Fibroblast of the aortic adventitia (primary cell): Measurements from ENCODE around the gene SPRR2B. TPM values are rescaled to one million over a fixed set of nuclear protein-coding genes. Genes with fewer than 3 reads are reported as not detected.
"Not testable (repeated sequence)": the region's sequence is repeated elsewhere in the genome, so short reads cannot be mapped to it uniquely, and the experiment has no call there.

ENCODE experiments used
- DNase-seq: peaks from one replicate; pipeline ENCODE4 v3.0.0-alpha.2; 2010; ENCODE audit warnings: low read depth
- H3K4me3 ChIP-seq: 2 replicates; pipeline ENCODE4 v1.5.1; 2011; ENCODE audit warnings: low read depth, mild to moderate bottlenecking, control low read depth, low read length, moderate library complexity
- CTCF ChIP-seq: IDR thresholded peaks from 2 replicates; pipeline ENCODE4 v1.5.1; 2011; ENCODE audit warnings: mild to moderate bottlenecking, low read length, control low read depth, inconsistent platforms; ENCODE audit not compliant: insufficient read depth
- total RNA-seq: library from RNA; depleted of rRNA; stranded (reverse); fragments of >200 nt; gene quantifications from 2 replicates; pipeline ENCODE4 v1.2.3, GENCODE V29; 2012; ENCODE audit warnings: low replicate concordance

SPRR2B gene
- total RNA-seq, 1 donor = not detected

GRCh38 chr1:153058826-153059784 is 12.3 kb downstream of the SPRR2B start:
- no peak for DNase-seq
- no peak for TF ChIP-seq CTCF

GRCh38 chr1:153058154-153058553 is 13.3 kb downstream of the SPRR2B start:
- no peak for TF ChIP-seq CTCF
- H3K4me3 ChIP-seq = no peak overlapping the region

More at GRCh38 chr1:153058826-153059784, 12.3 kb downstream of the SPRR2B start:
- H3K4me3 ChIP-seq = no peak overlapping the region

GRCh38 chr1:153057375-153057774 is 14.0 kb downstream of the SPRR2B start, which contains the start of gene SPRR2A:
Gene SPRR2A (minus strand): TSS chr1:153057512. CDS start chr1:153056735, 777 bp downstream.
- no peak within 1 kb of the TSS for H3K4me3 ChIP-seq
- TF ChIP-seq CTCF = no peak
- no peak for DNase-seq

More at GRCh38 chr1:153058154-153058553, 13.3 kb downstream of the SPRR2B start:
- no peak for DNase-seq

GRCh38 chr1:153056111-153056510 is 15.3 kb downstream of the SPRR2B start:
- not testable (repeated sequence) for H3K4me3 ChIP-seq, DNase-seq

- H3K4me3 ChIP-seq = no peak overlapping the region
- TF ChIP-seq CTCF = no peak
- DNase-seq = no peak
Measured at GRCh38 chr1:153049211-153049610, 22.2 kb downstream of the SPRR2B start.

GRCh38 chr1:153040950-153041631 is 30.3 kb downstream of the SPRR2B start, which contains the start of gene SPRR2D:
Gene SPRR2D (minus strand): TSS chr1:153041120. CDS start chr1:153040346, 774 bp downstream.
- TF ChIP-seq CTCF = no peak
- H3K4me3 ChIP-seq = no peak within 1 kb of the TSS
- no peak for DNase-seq

GRCh38 chr1:153035211-153035610 is 36.2 kb downstream of the SPRR2B start:
- no peak for TF ChIP-seq CTCF
- H3K4me3 ChIP-seq = no peak overlapping the region
- no peak for DNase-seq
